HG02623 (cell line): Measurements from ENCODE around the gene CHCHD10.

Source experiments
- ATAC-seq: cut with Tn5 transposase; IDR thresholded peaks from one replicate; pipeline ENCODE4 v1.9.1; 2021; ENCODE audit warnings: moderate library complexity; ENCODE audit not compliant: unreplicated experiment

CHCHD10 gene

GRCh38 chr22:23767673-23768548 is at the start of gene CHCHD10:
Gene CHCHD10 (minus strand): TSS chr22:23767972. CDS start chr22:23767874, 98 bp downstream.
- no peak for ATAC-seq

- no peak for ATAC-seq
Observed at GRCh38 chr22:23817146-23817545, 49.4 kb upstream of the CHCHD10 start.

- no peak for ATAC-seq
Observed at GRCh38 chr22:23816156-23816976, 48.6 kb upstream of the CHCHD10 start.

- no peak for ATAC-seq
Observed at GRCh38 chr22:23815541-23816155, 47.9 kb upstream of the CHCHD10 start.

GRCh38 chr22:23812378-23812777 is 44.6 kb upstream of the CHCHD10 start:
- ATAC-seq = no peak

- ATAC-seq = no peak
Observed at GRCh38 chr22:23806837-23807236, 39.1 kb upstream of the CHCHD10 start.

GRCh38 chr22:23804781-23805291 is 37.1 kb upstream of the CHCHD10 start:
- ATAC-seq = no peak

GRCh38 chr22:23803001-23803819 is 35.4 kb upstream of the CHCHD10 start:
- ATAC-seq = no peak

GRCh38 chr22:23801886-23802377 is 34.2 kb upstream of the CHCHD10 start:
- no peak for ATAC-seq

- ATAC-seq = no peak
Observed at GRCh38 chr22:23801238-23801821, 33.6 kb upstream of the CHCHD10 start.

- peak; percentile 46 for ATAC-seq
Observed at GRCh38 chr22:23800297-23801237, 32.8 kb upstream of the CHCHD10 start.

- ATAC-seq = no peak
Observed at GRCh38 chr22:23796461-23796860, 28.7 kb upstream of the CHCHD10 start.

- no peak for ATAC-seq
Observed at GRCh38 chr22:23793326-23793725, 25.6 kb upstream of the CHCHD10 start.

- ATAC-seq = no peak
Observed at GRCh38 chr22:23791738-23792645, 24.2 kb upstream of the CHCHD10 start.

- no peak for ATAC-seq
Observed at GRCh38 chr22:23790819-23791737, 23.3 kb upstream of the CHCHD10 start.

GRCh38 chr22:23789638-23790037 is 21.9 kb upstream of the CHCHD10 start:
- ATAC-seq = no peak

GRCh38 chr22:23789121-23789520 is 21.3 kb upstream of the CHCHD10 start:
- no peak for ATAC-seq
